ENCODE measurements around the gene GUCA1A. TPM values are rescaled to one million over a fixed set of nuclear protein-coding genes. Genes with fewer than 3 reads are reported as not detected.

The GUCA1A gene
- total and polyA plus RNA-seq, 8 donors = 0.10 TPM; not detected in 7

- Histone ChIP-seq H3K36me3 (peaks cover 10 to 45% (median 28%) of the 10 kb centered on the region in 4 donors), H3K27me3 (no peaks in the 10 kb centered on the region), H3K9me3 (no peaks in the 10 kb centered on the region), H3K27ac (peak overlapping the region; percentile 80 to 87 (median 85)), H3K4me3 (no peak overlapping the region), H3K4me1 (peaks cover 51 to 77% (median 57%) of the 10 kb centered on the region in 4 donors)
- TF ChIP-seq POLR2AphosphoS5 (IDR thresholded peaks at IDR 0.05) (no peak), EP300 (IDR thresholded peaks at IDR 0.05) (no peak)
- no peak for DNase-seq
- intact Hi-C loops (cut with DNase I; ENCODE audit: low total_unique reads) = no loop called here
- WGBS, 5 donors = 54 to 69% (median 62%) methylated on average over 3 of the region's 3 CpGs
Observed at GRCh38 chr6:42125663-42126062, 47.5 kb upstream of the GUCA1A start.

GRCh38 chr6:42128460-42129359 is 44.5 kb upstream of the GUCA1A start:
- intact Hi-C loops (cut with DNase I; ENCODE audit: low total_unique reads) = no loop called here
- H3K4me1 ChIP-seq = peaks cover 39 to 58% (median 51%) of the 10 kb centered on the region in 4 donors
- H3K27ac ChIP-seq = peak overlapping the region in 4 of 5 donors; percentile 2 to 40 (median 32)
- 59 to 69% (median 63%) methylated on average over 24 to 25 of the region's 25 CpGs for WGBS, 5 donors
- TF ChIP-seq EP300 (IDR thresholded peaks at IDR 0.05) (no peak), POLR2A (IDR thresholded peaks at IDR 0.05) (no peak)
- TF ChIP-seq, protein P1, sequence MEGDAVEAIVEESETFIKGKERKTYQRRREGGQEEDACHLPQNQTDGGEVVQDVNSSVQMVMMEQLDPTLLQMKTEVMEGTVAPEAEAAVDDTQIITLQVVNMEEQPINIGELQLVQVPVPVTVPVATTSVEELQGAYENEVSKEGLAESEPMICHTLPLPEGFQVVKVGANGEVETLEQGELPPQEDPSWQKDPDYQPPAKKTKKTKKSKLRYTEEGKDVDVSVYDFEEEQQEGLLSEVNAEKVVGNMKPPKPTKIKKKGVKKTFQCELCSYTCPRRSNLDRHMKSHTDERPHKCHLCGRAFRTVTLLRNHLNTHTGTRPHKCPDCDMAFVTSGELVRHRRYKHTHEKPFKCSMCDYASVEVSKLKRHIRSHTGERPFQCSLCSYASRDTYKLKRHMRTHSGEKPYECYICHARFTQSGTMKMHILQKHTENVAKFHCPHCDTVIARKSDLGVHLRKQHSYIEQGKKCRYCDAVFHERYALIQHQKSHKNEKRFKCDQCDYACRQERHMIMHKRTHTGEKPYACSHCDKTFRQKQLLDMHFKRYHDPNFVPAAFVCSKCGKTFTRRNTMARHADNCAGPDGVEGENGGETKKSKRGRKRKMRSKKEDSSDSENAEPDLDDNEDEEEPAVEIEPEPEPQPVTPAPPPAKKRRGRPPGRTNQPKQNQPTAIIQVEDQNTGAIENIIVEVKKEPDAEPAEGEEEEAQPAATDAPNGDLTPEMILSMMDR (IDR thresholded peaks at IDR 0.05) = peak in 1 of 7 experiments; percentile 27
- peaks cover 10 to 48% (median 32%) of the 10 kb centered on the region in 4 donors for H3K36me3 ChIP-seq
- H3K27me3 ChIP-seq = no peaks in the 10 kb centered on the region
- peak in 1 of 2 donors; percentile 28 for DNase-seq
- no peak overlapping the region for H3K4me3 ChIP-seq
- no peaks in the 10 kb centered on the region for H3K9me3 ChIP-seq

- no peak for DNase-seq
- no peaks in the 10 kb centered on the region for H3K9me3 ChIP-seq
- WGBS, 5 donors = 52 to 82% (median 59%) methylated on average over 2 of the region's 2 CpGs
- no peaks in the 10 kb centered on the region for H3K27me3 ChIP-seq
- peak overlapping the region in 3 of 5 donors; percentile 2 to 40 (median 38) for H3K27ac ChIP-seq
- intact Hi-C loops (cut with DNase I; ENCODE audit: low total_unique reads) = no loop called here
- no peak overlapping the region for H3K4me3 ChIP-seq
- H3K4me1 ChIP-seq = peaks cover 37 to 55% (median 51%) of the 10 kb centered on the region in 4 donors
- peaks cover 10 to 48% (median 32%) of the 10 kb centered on the region in 4 donors for H3K36me3 ChIP-seq
- TF ChIP-seq POLR2A (IDR thresholded peaks at IDR 0.05) (no peak), EP300 (IDR thresholded peaks at IDR 0.05) (no peak), POLR2AphosphoS5 (IDR thresholded peaks at IDR 0.05) (no peak)
- TF ChIP-seq, protein P1 (IDR thresholded peaks at IDR 0.05) = no peak
Observed at GRCh38 chr6:42129360-42129676, 43.8 kb upstream of the GUCA1A start.

GRCh38 chr6:42131531-42131930 is 41.6 kb upstream of the GUCA1A start:
- no peaks in the 10 kb centered on the region for H3K9me3 ChIP-seq
- intact Hi-C loops (cut with DNase I; ENCODE audit: low total_unique reads) = no loop called here
- DNase-seq = no peak
- H3K36me3 ChIP-seq = peaks cover 5 to 31% (median 21%) of the 10 kb centered on the region in 4 donors
- TF ChIP-seq EP300 (IDR thresholded peaks at IDR 0.05) = no peak
- TF ChIP-seq, protein P1 (IDR thresholded peaks at IDR 0.05) = no peak
- TF ChIP-seq POLR2A (IDR thresholded peaks at IDR 0.05) = no peak
- no peak for TF ChIP-seq POLR2AphosphoS5 (IDR thresholded peaks at IDR 0.05)
- H3K27me3 ChIP-seq = no peaks in the 10 kb centered on the region
- WGBS, 5 donors = 78 to 91% (median 82%) methylated on average over 11 of the region's 11 CpGs
- no peak overlapping the region for H3K4me3 ChIP-seq
- peak overlapping the region in 1 of 5 donors; percentile 26 for H3K27ac ChIP-seq
- peaks cover 36 to 55% (median 43%) of the 10 kb centered on the region in 4 donors for H3K4me1 ChIP-seq

Data from stomach (tissue), 9 donors.